Stimulated activated CD8-positive, alpha-beta memory T cell treated with anti-CD3 and anti-CD28 coated beads, Interleukin-15, amount 100 ng/mL, for 1 hour (primary cell): Measurements from ENCODE around the gene GPR139.

Source experiments
- DNase-seq: peaks from one replicate; pipeline ENCODE4 v3.0.0-alpha.2; 2020; ENCODE audit warnings: low read depth

Gene GPR139

DNA sequence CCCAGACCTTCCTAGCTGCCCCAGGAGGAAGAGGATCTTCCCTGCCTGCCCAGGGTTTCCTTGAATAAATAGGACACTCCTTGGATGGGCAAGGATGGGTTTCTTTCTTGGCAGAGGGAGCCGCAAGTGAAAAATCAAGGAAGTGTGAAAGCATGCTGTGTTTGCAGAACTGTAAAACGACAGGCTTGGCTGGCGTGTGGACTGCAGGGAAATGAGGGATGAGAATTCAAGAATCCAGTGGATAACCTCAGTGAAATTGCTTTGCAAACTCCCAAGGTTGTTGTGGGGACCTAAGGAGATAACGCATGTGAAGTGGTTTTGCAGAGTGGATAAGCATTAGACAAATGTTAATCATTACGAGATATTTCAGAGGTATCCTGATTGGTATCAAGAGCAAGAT lies 20.4 kb downstream of the GPR139 start:
- DNase-seq, result no peak

- no peak for DNase-seq
These were observed 22.1 kb downstream of the GPR139 start for GRCh38 chr16:20051611-20052010.

DNA sequence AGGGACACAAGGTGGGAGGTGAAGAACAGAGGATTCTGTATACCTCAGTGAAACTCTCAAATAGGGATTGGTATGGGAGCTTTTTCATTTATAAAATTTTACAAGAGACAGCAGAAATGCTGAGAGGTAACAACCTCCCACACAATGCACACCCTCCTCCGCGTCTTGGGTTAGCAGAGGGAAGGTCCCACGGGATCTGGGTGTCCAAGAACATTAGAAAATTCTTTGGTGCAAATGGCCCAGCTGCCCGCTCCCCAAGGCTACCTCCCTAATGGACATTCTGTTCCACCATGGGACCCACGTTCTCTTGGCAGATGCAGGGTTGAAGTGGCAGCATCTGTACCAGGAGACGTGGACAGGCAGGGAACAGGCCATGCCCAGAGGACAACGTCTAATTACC lies 22.5 kb downstream of the GPR139 start:
- no peak for DNase-seq

- DNase-seq, result no peak
These were observed 23.9 kb downstream of the GPR139 start for GRCh38 chr16:20049831-20050230.

DNA sequence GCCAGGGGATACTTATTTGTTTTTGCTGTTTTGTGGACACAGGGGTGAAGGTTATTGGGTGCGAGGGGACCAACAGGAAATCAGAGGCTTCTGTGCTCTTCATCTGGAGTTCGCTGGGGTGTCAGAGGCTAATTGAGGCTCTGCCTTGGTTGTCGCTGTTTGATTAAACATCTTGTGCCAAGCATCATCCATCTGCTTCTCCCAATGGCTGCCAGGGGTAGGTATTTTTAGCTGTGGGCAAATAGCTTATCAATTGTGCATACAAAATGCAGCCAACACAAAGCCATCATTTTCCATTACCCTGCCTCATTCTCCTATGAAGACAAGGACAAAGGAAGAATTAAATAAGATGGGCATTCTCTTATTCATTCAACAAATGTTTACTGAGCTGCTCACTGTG lies 27.8 kb downstream of the GPR139 start:
- DNase-seq, result no peak

DNA sequence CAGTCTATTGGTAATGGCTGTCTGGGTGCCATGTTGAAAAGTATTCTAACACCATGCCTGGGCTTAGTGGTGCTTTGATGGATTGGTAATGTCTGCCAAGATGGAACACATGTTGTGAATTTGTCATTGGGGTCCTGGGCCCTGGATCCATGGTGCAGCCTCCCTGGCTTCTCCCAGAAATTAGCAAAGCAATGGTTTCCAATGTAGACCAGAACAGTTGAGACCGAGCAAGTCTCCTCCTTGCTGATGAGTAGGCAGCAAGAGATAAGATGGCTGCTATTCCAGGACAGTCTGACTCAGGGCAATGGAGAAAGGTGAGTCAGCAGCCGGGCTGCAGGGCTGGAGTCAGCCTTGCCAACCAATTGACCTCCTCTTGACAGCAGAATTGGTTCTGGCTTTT lies 30.8 kb downstream of the GPR139 start:
- no peak for DNase-seq

DNA sequence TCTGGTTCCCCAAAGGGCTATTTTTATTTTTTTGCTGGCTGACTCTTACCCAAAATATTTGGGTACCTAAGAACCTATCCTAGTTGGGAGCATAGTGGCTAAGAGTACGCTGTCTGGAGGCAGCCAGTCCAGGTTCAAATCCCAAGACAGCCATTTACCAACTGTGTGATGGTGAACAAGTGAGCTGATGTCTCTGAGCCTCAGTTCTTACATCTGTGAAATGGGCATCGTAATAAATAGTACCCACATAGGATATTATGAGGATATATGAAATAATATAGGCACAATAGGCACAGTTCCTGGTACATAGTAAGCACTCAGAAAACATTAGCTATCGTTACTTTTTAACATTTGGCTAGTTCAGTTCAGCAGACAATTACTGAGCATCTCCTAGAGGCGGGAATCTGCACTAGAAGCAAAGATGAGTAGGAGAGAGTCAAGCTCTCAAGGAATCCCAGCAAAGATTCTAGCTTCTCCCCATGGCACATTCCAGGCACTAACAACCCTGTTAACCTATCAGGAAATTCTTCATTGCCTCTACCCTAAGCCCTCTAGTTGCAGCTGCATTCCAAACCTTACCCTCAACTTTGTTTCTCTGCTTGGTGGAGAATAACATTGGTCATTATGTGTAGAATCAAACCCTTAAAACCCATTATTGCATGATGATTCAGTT lies 31.6 kb downstream of the GPR139 start:
- no peak for DNase-seq

- no peak for DNase-seq
These were observed 33.7 kb downstream of the GPR139 start for GRCh38 chr16:20040011-20040410.

DNA sequence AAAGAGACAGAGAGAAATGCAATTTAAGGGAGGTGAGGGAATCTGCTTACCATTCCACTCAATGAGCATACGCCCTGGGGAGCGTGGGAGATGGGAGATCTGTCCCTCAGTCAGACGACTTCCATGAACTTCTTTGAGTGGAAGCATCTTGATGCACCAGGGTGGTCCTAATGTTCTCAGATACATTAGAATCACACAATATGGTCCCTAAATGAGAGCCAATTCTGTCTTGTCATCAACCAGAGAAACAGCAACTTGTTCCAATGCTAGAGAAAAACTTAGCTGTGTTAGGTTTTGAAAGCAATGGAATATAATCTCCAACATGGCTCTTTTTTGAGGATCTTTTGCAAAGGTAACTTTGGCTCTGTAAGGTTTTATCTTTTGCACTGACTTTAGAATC lies 44.1 kb downstream of the GPR139 start:
- DNase-seq, result no peak

- no peak for DNase-seq
These were observed 47.2 kb downstream of the GPR139 start for GRCh38 chr16:20026361-20027072.

DNA sequence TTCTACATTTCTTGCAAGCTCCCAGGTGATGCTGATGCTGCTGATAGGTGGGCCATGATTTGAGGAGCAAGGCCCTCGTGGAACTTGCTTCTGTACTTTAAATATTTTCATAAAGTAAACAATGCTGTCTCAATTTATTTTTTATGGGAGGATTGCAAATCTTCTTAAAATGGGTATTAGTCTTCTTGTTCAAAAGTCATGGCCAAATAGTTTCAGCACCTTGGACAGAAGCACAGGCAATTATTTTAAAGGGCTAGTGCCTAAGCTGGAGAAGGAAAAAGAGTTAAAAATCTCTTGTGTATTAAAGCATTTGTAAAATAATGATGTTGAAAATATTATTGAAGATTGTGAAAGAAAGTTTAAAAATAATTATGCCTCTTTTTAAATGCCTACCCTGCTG lies 50.5 kb downstream of the GPR139 start:
- DNase-seq, result no peak

- DNase-seq, result no peak
These were observed 52.7 kb downstream of the GPR139 start for GRCh38 chr16:20020976-20021375.

- no peak for DNase-seq
These were observed 53.6 kb downstream of the GPR139 start for GRCh38 chr16:20020083-20020482.

DNA sequence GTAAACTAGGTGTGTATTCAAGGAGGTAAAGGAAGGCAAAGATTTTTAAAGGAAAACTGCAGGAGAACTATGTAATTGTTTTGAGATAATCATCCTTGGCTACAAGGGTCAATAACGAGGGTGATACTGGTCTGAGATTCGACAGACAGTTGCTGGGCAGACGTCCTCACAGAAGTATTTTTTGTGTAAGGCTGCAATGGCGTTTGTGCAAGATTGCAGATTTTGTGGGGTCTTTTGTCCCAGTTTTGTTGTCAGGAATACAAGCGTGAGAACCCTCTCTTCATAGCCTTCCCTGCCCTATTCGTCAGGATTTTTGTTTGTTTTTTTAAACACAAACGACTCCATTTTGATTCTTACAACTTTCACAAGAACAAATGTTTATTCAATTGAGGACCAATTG lies 57.5 kb downstream of the GPR139 start:
- DNase-seq, result no peak

- no peak for DNase-seq
These were observed 68.8 kb downstream of the GPR139 start for GRCh38 chr16:20004931-20005330.

DNA sequence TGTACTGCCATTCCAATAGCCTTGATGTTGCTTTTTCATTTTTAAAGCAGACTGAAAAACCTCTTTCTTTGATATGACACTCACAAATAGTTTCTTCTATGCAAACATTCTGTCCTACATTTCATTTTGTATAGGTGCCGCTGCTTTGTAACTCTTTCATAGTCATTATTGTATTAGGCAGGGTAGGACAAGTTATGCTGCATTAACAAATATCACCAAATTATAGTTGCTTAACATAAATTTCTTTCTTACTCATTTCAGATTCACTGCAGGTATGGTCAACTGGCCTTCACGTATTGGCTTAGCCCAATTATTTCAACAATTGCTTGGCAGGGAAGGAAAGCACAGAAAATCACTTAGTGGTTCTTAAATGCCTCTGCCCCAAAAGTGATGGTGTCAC lies 70.8 kb downstream of the GPR139 start:
- no peak for DNase-seq

GRCh38 chr16:20001856-20002707 lies 71.6 kb downstream of the GPR139 start:
- no peak for DNase-seq

DNA sequence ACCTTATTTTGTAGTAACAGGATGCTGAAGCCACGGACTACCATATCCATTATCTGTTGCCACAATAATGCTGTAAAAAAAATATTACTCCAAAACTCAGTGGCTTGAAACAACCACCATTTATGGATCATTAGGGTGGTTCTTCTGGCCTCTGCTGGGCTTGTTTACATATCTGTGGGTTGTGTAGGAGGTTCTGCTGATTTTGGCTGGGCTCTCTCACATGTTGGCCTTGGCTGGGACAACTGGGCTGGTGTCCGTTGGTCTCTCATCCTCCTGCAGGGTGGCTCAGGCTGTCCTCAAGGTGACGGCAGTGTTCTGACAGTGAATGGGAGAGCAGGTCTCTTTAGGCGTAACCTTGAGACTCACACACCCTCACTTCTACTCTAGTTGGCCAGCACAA lies 76.0 kb downstream of the GPR139 start:
- no peak for DNase-seq

DNA sequence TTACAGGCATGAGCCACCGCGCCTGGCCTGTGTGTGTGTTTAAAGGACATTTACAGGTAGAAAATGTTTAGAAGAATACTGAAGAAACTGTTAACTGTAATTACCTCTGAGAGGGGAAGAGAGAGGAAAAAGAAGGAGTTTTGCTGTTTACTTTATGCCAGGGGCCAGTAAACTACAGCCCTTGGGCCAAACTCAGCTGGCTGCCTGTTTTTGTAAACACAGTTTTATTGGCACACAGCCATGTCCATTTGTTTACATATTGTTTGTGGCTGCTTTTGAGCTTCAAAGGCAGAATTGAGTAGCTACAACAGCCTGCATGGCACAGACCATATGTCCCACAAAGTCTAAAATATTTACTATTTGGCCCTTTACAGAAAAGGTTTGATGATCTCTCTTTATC lies 76.4 kb downstream of the GPR139 start:
- DNase-seq, result no peak

DNA sequence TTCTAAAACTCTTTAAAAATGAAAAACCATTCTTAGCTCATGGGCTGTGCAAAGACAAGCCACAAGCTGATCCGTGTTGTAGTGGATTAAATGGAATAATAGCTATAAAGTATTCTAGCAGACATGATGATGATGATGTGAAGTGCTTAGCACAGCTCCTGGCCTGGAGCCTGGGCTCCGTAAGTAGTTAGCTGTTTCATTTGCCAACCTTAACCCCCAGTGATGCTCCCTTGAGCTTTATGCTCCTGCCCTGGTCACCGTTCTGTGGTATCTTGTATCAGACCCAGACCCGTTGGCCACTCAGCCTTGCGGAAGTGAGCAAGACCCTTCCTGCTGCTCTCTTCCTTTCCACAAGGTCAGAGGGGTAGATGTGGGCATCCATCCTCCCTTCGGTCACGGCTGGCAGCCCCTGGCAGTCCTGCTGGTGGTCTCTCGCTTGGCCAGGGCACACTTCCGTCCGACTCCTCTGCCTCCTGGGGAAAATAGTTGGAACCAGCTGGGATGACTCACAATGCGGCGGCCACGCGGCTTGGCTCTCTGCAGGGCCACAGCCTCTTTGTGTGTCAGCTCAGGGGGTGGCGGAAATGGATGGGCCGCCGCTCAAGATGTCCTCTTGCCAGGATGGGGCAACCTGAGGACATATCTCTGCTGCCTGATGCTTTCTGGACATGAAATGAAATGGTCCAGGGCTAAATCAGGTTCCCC lies 79.1 kb downstream of the GPR139 start:
- no peak for DNase-seq

GRCh38 chr16:19991614-19992013 lies 82.1 kb downstream of the GPR139 start:
- DNase-seq, result no peak

DNA sequence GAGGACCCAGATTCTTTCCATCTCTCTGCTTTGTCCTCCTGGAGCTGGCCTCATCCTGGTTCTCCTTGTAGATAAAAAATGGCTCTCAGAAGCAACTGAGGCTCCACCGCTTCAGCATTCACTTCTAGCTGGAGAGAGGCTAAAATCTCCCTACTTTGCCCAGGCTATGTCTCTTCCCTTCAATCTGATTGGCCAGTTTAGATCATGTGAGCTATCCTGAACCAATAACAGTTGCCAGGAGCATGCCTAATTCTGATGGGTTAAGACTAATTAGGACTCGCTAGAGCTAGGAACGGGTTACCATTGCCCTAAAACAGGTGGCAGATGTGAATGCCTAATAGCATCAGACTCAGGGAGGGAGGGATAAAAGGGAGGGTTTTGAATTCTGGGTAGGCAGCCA lies 89.6 kb downstream of the GPR139 start:
- DNase-seq, result no peak
